NCI-H2029 treated with DMSO at 0.1 percent for 48 hours (cell line): ENCODE data around the gene MALL.
"Not testable (repeated sequence)": the region's sequence is repeated elsewhere in the genome, so short reads cannot be mapped to it uniquely, and the experiment has no call there.

ENCODE experiments used
- DNase-seq: peaks from one replicate; lab custom pipeline; 2025; lab: John Stamatoyannopoulos, UW

Gene MALL

GRCh38 chr2:110097506-110098220 lies 18.0 kb downstream of the MALL start:
- no peak for DNase-seq

GRCh38 chr2:110095994-110096633 lies 19.5 kb downstream of the MALL start:
- no peak for DNase-seq

GRCh38 chr2:110094884-110095534 lies 20.6 kb downstream of the MALL start:
- DNase-seq: not testable (repeated sequence)

GRCh38 chr2:110093924-110094323 lies 21.7 kb downstream of the MALL start:
- not testable (repeated sequence) for DNase-seq

GRCh38 chr2:110090164-110090563 lies 25.5 kb downstream of the MALL start:
- not testable (repeated sequence) for DNase-seq

- not testable (repeated sequence) for DNase-seq
Measured at GRCh38 chr2:110083757-110084156, 31.9 kb downstream of the MALL start.

GRCh38 chr2:110083162-110083561 lies 32.5 kb downstream of the MALL start:
- DNase-seq: not testable (repeated sequence)

- not testable (repeated sequence) for DNase-seq
Measured at GRCh38 chr2:110078104-110078503, 37.5 kb downstream of the MALL start.

GRCh38 chr2:110075896-110076295 lies 39.7 kb downstream of the MALL start:
- DNase-seq: not testable (repeated sequence)

- DNase-seq: not testable (repeated sequence)
Measured at GRCh38 chr2:110069869-110070268, 45.8 kb downstream of the MALL start.

- not testable (repeated sequence) for DNase-seq
Measured at GRCh38 chr2:110068153-110068552, 47.5 kb downstream of the MALL start.

- not testable (repeated sequence) for DNase-seq
Measured at GRCh38 chr2:110062332-110062731, 53.3 kb downstream of the MALL start.

- not testable (repeated sequence) for DNase-seq
Measured at GRCh38 chr2:110060550-110060949, 55.1 kb downstream of the MALL start.

GRCh38 chr2:110059694-110060358 lies 55.8 kb downstream of the MALL start:
- not testable (repeated sequence) for DNase-seq

- DNase-seq: not testable (repeated sequence)
Measured at GRCh38 chr2:110059009-110059693, 56.5 kb downstream of the MALL start.

- not testable (repeated sequence) for DNase-seq
Measured at GRCh38 chr2:110058034-110058433, 57.6 kb downstream of the MALL start.

GRCh38 chr2:110055819-110056408 lies 59.7 kb downstream of the MALL start:
- DNase-seq: not testable (repeated sequence)

GRCh38 chr2:110054521-110055407 lies 60.9 kb downstream of the MALL start:
- DNase-seq: not testable (repeated sequence)

- not testable (repeated sequence) for DNase-seq
Measured at GRCh38 chr2:110053688-110054087, 61.9 kb downstream of the MALL start.

GRCh38 chr2:110052166-110052565 lies 63.5 kb downstream of the MALL start:
- DNase-seq: not testable (repeated sequence)
